Mammary epithelial cell (primary cell): Measurements from ENCODE around the gene CPA4.
"Not testable (repeated sequence)": the region's sequence is repeated elsewhere in the genome, so short reads cannot be mapped to it uniquely, and the experiment has no call there.

Experiments
- CTCF ChIP-seq, 2 donors: IDR thresholded peaks in 1 of 2; conservative IDR thresholded peaks in 1 of 2; 2 replicates each; pipeline ENCODE4 v1.5.1; 2011 to 2012; ENCODE audit warnings: inconsistent platforms in 2 of 2, low read length in 2 of 2, mild to moderate bottlenecking in 2 of 2, control low read depth in 1 of 2, low read depth in 1 of 2; ENCODE audit not compliant: insufficient read depth in 1 of 2; ENCODE audit errors: extremely low read depth in 1 of 2
- EZH2 ChIP-seq: IDR thresholded peaks from 2 replicates; pipeline ENCODE4 v1.6.1; 2012; ENCODE audit warnings: low read length, inconsistent platforms, borderline replicate concordance

- TF ChIP-seq CTCF (conservative IDR thresholded peaks at IDR 0.05 in 1 of 2, IDR thresholded peaks at IDR 0.05 in 1 of 2; ENCODE audit: extremely low read depth in 1 of 2, insufficient read depth in 1 of 2, low read depth in 1 of 2, low read length in 2 of 2); EZH2: not testable (repeated sequence)
Observed at GRCh38 chr7:130243486-130243885, 49.5 kb upstream of the CPA4 start.
